Osteoblast (primary cell): ENCODE results near the gene VPS13D. TPM values are rescaled to one million over a fixed set of nuclear protein-coding genes. Genes with fewer than 3 reads are reported as not detected.
A peak's percentile ranks its signal among the peaks of the same experiment; 100 is the strongest.

Source experiments
- DNase-seq: peaks from one replicate; pipeline ENCODE4 v3.0.0; 2011; ENCODE audit warnings: low spot score, mixed read lengths; ENCODE audit not compliant: insufficient read length; ENCODE audit errors: missing footprints
- H2AFZ ChIP-seq: 2 replicates; pipeline ENCODE4 v1.6.0; 2011; ENCODE audit warnings: mild to moderate bottlenecking, low read length
- H3K27ac ChIP-seq: 2 replicates; pipeline ENCODE4 v1.5.1; 2011; ENCODE audit warnings: mild to moderate bottlenecking, low read depth, low read length, moderate library complexity
- H3K27me3 ChIP-seq: 2 replicates; pipeline ENCODE4 v1.6.0; 2012; ENCODE audit warnings: mild to moderate bottlenecking, control low read depth, inconsistent platforms, low read length, moderate library complexity; ENCODE audit not compliant: insufficient read depth
- H3K36me3 ChIP-seq: 2 replicates; pipeline ENCODE4 v1.5.1; 2011; ENCODE audit warnings: mild to moderate bottlenecking, low read length, control low read depth, moderate library complexity; ENCODE audit not compliant: insufficient read depth
- H3K4me1 ChIP-seq: 2 replicates; pipeline ENCODE4 v1.5.1; 2011; ENCODE audit warnings: mild to moderate bottlenecking, low read length, control low read depth, moderate library complexity; ENCODE audit not compliant: insufficient read depth
- H3K4me2 ChIP-seq: 2 replicates; pipeline ENCODE4 v1.6.0; 2011; ENCODE audit warnings: mild to moderate bottlenecking, low read length; ENCODE audit not compliant: insufficient read depth
- H3K4me3 ChIP-seq: fragments of 200-600 bp; sonication (generic); 3 replicates; pipeline ENCODE4 v1.5.1; 2012; ENCODE audit warnings: mild to moderate bottlenecking, low read length, inconsistent platforms; ENCODE audit not compliant: insufficient read depth
- H3K79me2 ChIP-seq: 2 replicates; pipeline ENCODE4 v1.6.0; 2012; ENCODE audit warnings: mild to moderate bottlenecking, low read length, control low read depth, inconsistent platforms; ENCODE audit not compliant: insufficient read depth
- H3K9me3 ChIP-seq: 2 replicates; pipeline ENCODE4 v1.5.1; 2011; ENCODE audit warnings: low read depth, low read length, control low read depth
- H4K20me1 ChIP-seq: 2 replicates; pipeline ENCODE4 v1.6.0; 2012; ENCODE audit warnings: mild to moderate bottlenecking, low read length, control low read depth; ENCODE audit not compliant: insufficient read depth
- CTCF ChIP-seq: IDR thresholded peaks from 2 replicates; pipeline ENCODE4 v1.5.1; 2011; ENCODE audit warnings: mild to moderate bottlenecking, low read depth, low read length, moderate library complexity; ENCODE audit errors: extremely low read depth
- total RNA-seq: library from RNA; depleted of rRNA; stranded (reverse); fragments of >200 nt; gene quantifications from 2 replicates; pipeline ENCODE4 v1.2.3, GENCODE V29; 2012

VPS13D gene
- total RNA-seq, 1 donor = 48.5 TPM

- H3K79me2 ChIP-seq = no peaks in the 10 kb centered on the region
- no peak overlapping the region for H2AFZ ChIP-seq
- H3K4me1 ChIP-seq = peaks cover 10% of the 10 kb centered on the region
- no peaks in the 10 kb centered on the region for H3K27me3 ChIP-seq
- no peak overlapping the region for H3K4me2 ChIP-seq
- no peak overlapping the region for H3K4me3 ChIP-seq
- H3K36me3 ChIP-seq = peaks cover 26% of the 10 kb centered on the region
- no peaks in the 10 kb centered on the region for H4K20me1 ChIP-seq
- TF ChIP-seq CTCF = no peak
- H3K9me3 ChIP-seq = no peaks in the 10 kb centered on the region
- no peak for DNase-seq
- H3K27ac ChIP-seq = peak overlapping the region; percentile 68
Measured at GRCh38 chr1:12413664-12414410, 184.0 kb downstream of the VPS13D start.

- peaks cover 26% of the 10 kb centered on the region for H3K36me3 ChIP-seq
- H3K79me2 ChIP-seq = no peaks in the 10 kb centered on the region
- DNase-seq = no peak
- TF ChIP-seq CTCF = no peak
- no peak overlapping the region for H2AFZ ChIP-seq
- H3K4me2 ChIP-seq = no peak overlapping the region
- H3K4me3 ChIP-seq = no peak overlapping the region
- peaks cover 10% of the 10 kb centered on the region for H3K4me1 ChIP-seq
- H3K27ac ChIP-seq = peak overlapping the region; percentile 68
- H3K9me3 ChIP-seq = no peaks in the 10 kb centered on the region
- H4K20me1 ChIP-seq = no peaks in the 10 kb centered on the region
- H3K27me3 ChIP-seq = no peaks in the 10 kb centered on the region
Measured at GRCh38 chr1:12414444-12415018, 184.7 kb downstream of the VPS13D start.

GRCh38 chr1:12415038-12415466, 185.2 kb downstream of the VPS13D start:
- peaks cover 26% of the 10 kb centered on the region for H3K36me3 ChIP-seq
- H3K4me3 ChIP-seq = no peak overlapping the region
- no peak overlapping the region for H3K4me2 ChIP-seq
- peak overlapping the region; percentile 68 for H3K27ac ChIP-seq
- H3K79me2 ChIP-seq = no peaks in the 10 kb centered on the region
- no peak for TF ChIP-seq CTCF
- H3K4me1 ChIP-seq = peaks cover 5% of the 10 kb centered on the region
- H3K9me3 ChIP-seq = no peaks in the 10 kb centered on the region
- H2AFZ ChIP-seq = no peak overlapping the region
- DNase-seq = no peak
- no peaks in the 10 kb centered on the region for H3K27me3 ChIP-seq
- H4K20me1 ChIP-seq = no peaks in the 10 kb centered on the region

GRCh38 chr1:12416101-12416500, 186.3 kb downstream of the VPS13D start:
- H3K4me3 ChIP-seq = no peak overlapping the region
- no peak overlapping the region for H3K27ac ChIP-seq
- no peak for TF ChIP-seq CTCF
- no peaks in the 10 kb centered on the region for H3K79me2 ChIP-seq
- peaks cover 20% of the 10 kb centered on the region for H3K36me3 ChIP-seq
- H3K27me3 ChIP-seq = no peaks in the 10 kb centered on the region
- peaks cover 5% of the 10 kb centered on the region for H3K4me1 ChIP-seq
- H2AFZ ChIP-seq = no peak overlapping the region
- no peak overlapping the region for H3K4me2 ChIP-seq
- DNase-seq = no peak
- H3K9me3 ChIP-seq = no peaks in the 10 kb centered on the region
- no peaks in the 10 kb centered on the region for H4K20me1 ChIP-seq
